ENCODE data around the gene MELTF.

DNA sequence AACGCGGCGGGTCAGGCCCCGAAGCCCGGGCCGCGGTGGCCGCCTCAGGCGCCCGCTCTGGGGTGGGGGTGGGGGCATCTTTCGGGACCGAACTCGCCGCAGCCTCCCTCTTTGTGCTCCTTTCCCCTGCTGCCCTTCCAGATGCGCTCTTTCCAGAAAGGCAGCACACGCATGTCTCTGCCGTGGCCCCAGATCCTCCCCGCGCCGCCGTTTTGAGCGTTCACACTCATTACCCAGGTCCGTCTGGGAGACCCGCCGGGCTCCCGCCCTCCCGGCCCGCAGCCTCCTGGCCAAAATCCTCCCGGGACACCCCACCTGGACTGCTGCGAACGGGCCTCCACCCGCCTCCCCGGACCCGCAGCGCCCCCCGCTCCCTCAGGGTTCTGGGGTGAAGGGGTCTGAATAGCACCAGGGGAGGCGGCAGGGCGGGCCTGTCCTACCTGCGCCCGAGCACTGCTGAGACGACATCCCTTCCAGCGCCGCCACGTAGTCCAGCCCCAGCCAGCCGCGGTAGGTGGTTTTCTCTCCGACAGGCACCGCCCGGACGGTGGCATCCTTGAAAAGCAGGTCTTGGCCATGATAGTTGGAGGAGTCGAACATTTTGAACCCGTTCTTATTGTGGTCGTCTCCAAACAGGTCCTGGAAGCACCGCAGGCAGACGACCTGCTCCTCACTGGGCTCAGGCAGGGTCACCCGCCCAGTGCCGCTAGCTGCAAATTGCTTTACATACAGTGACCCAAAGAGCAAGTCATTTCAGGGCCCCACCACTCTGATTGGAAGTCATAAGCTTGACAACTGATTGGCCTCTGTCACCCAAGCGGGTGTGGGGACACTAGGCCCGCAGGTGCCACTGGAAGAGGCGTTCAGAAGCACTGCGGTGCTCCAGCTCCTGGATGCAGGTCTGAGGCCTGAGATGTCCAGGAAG, 25.9 kb downstream of the MELTF start:
- TF ChIP-seq, protein P1, sequence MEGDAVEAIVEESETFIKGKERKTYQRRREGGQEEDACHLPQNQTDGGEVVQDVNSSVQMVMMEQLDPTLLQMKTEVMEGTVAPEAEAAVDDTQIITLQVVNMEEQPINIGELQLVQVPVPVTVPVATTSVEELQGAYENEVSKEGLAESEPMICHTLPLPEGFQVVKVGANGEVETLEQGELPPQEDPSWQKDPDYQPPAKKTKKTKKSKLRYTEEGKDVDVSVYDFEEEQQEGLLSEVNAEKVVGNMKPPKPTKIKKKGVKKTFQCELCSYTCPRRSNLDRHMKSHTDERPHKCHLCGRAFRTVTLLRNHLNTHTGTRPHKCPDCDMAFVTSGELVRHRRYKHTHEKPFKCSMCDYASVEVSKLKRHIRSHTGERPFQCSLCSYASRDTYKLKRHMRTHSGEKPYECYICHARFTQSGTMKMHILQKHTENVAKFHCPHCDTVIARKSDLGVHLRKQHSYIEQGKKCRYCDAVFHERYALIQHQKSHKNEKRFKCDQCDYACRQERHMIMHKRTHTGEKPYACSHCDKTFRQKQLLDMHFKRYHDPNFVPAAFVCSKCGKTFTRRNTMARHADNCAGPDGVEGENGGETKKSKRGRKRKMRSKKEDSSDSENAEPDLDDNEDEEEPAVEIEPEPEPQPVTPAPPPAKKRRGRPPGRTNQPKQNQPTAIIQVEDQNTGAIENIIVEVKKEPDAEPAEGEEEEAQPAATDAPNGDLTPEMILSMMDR (IDR thresholded peaks at IDR 0.05), result no peak
- TF ChIP-seq EP300 (IDR thresholded peaks at IDR 0.05), result no peak

Measured in gastroesophageal sphincter (tissue), 3 donors.